Hepatocyte (in vitro differentiated cells): ENCODE measurements around the gene BAZ1B. TPM values are rescaled to one million over a fixed set of nuclear protein-coding genes. Genes with fewer than 3 reads are reported as not detected.

ENCODE experiments used
- DNase-seq: peaks from one replicate; pipeline ENCODE4 v3.0.0-alpha.2; 2016; ENCODE audit warnings: low spot score
- H2AFZ ChIP-seq: fragments of 200-600 bp; sonication (generic); 2 replicates; pipeline ENCODE4 v1.6.0; 2016; ENCODE audit warnings: antibody characterized with exemption, mild to moderate bottlenecking
- H3K27ac ChIP-seq: fragments of 200-600 bp; sonication (generic); 2 replicates; pipeline ENCODE4 v1.5.1; 2016; ENCODE audit warnings: mild to moderate bottlenecking
- H3K27me3 ChIP-seq: fragments of 200-600 bp; sonication (generic); 2 replicates; pipeline ENCODE4 v1.6.1; 2016
- H3K36me3 ChIP-seq: fragments of 200-600 bp; sonication (generic); replicated peaks from 2 replicates; pipeline ENCODE4 v1.5.1; 2016; ENCODE audit warnings: low read depth; ENCODE audit not compliant: insufficient read depth
- H3K4me1 ChIP-seq: fragments of 200-600 bp; sonication (generic); 2 replicates; pipeline ENCODE4 v1.5.1; 2016; ENCODE audit warnings: mild to moderate bottlenecking, moderate library complexity; ENCODE audit not compliant: insufficient read depth
- H3K4me2 ChIP-seq: fragments of 200-600 bp; sonication (generic); 2 replicates; pipeline ENCODE4 v1.6.0; 2016
- H3K4me3 ChIP-seq: fragments of 200-600 bp; sonication (generic); 2 replicates; pipeline ENCODE4 v1.5.1; 2016; ENCODE audit warnings: mild to moderate bottlenecking
- H3K79me2 ChIP-seq: fragments of 200-600 bp; sonication (generic); 2 replicates; pipeline ENCODE4 v1.6.0; 2017; ENCODE audit warnings: mild to moderate bottlenecking
- H3K9me2 ChIP-seq: fragments of 200-600 bp; sonication (generic); replicated peaks from 2 replicates; pipeline ENCODE4 v1.6.0; 2017; ENCODE audit warnings: mild to moderate bottlenecking; ENCODE audit not compliant: insufficient read depth
- H3K9me3 ChIP-seq: fragments of 200-600 bp; sonication (generic); 2 replicates; pipeline ENCODE4 v1.5.1; 2016; ENCODE audit warnings: low read depth, mild to moderate bottlenecking
- H4K20me1 ChIP-seq: fragments of 200-600 bp; sonication (generic); 2 replicates; pipeline ENCODE4 v1.6.0; 2016; ENCODE audit warnings: mild to moderate bottlenecking; ENCODE audit not compliant: insufficient read depth, poor library complexity, severe bottlenecking
- CTCF ChIP-seq: fragments of 200-600 bp; sonication (generic); IDR thresholded peaks from 2 replicates; pipeline ENCODE4 v1.5.1; 2016; ENCODE audit warnings: antibody characterized with exemption, mild to moderate bottlenecking; ENCODE audit not compliant: poor library complexity
- EZH2 ChIP-seq: fragments of 200-600 bp; sonication (generic); IDR thresholded peaks from 2 replicates; pipeline ENCODE4 v1.6.1; 2016; ENCODE audit warnings: antibody characterized with exemption, mild to moderate bottlenecking, borderline replicate concordance
- EZH2phosphoT487 ChIP-seq: fragments of 200-600 bp; sonication (generic); IDR thresholded peaks from one replicate; pipeline ENCODE4 v1.6.1; 2018; ENCODE audit warnings: antibody characterized with exemption, mild to moderate bottlenecking, low read depth, moderate library complexity; ENCODE audit not compliant: unreplicated experiment, severe bottlenecking
- WGBS: methylation state at CpG from one replicate; pipeline ENCODE4 v1.1.6; 2016; ENCODE audit warnings: low lambda C conversion rate; ENCODE audit errors: missing lambda C conversion rate; 5-methylcytosine and 5-hydroxymethylcytosine counted together
- polyA plus RNA-seq: library from polyadenylated mRNA; unstranded; fragments of >200 nt; fragmentation: Nextera tagmentation; extraction: Ambion mirVana; gene quantifications from 2 replicates; pipeline ENCODE4 v1.2.1, GENCODE V29; 2016
- total RNA-seq: library from RNA; depleted of rRNA; stranded (reverse); fragments of >200 nt; gene quantifications from 2 replicates; pipeline ENCODE4 v1.2.3, GENCODE V29; 2014

Gene BAZ1B
- total and polyA plus RNA-seq, 2 experiments from 2014 or later, result 16.7 to 44.7 TPM

GRCh38 chr7:73439410-73439704 is 82.7 kb downstream of the BAZ1B start:
- 86% methylated on average over 7 of the region's 7 CpGs for WGBS
- no peak for DNase-seq
- no peaks in the 10 kb centered on the region for H3K36me3 ChIP-seq

GRCh38 chr7:73438547-73439409 is 83.3 kb downstream of the BAZ1B start:
- Histone ChIP-seq H3K79me2 (no peaks in the 10 kb centered on the region), H3K4me3 (no peak overlapping the region), H3K9me2 (no peaks in the 10 kb centered on the region), H3K4me1 (peaks cover 4% of the 10 kb centered on the region), H3K27ac (no peak overlapping the region), H4K20me1 (no peaks in the 10 kb centered on the region), H3K36me3 (no peaks in the 10 kb centered on the region), H3K4me2 (no peak overlapping the region), H2AFZ (no peak overlapping the region), H3K27me3 (no peaks in the 10 kb centered on the region), H3K9me3 (no peaks in the 10 kb centered on the region)
- no peak for DNase-seq
- 90% methylated on average over 16 of the region's 16 CpGs for WGBS
- TF ChIP-seq CTCF, result no peak
- no peak for TF ChIP-seq EZH2
- TF ChIP-seq EZH2phosphoT487, result no peak

More at GRCh38 chr7:73439410-73439704, 82.7 kb downstream of the BAZ1B start:
- Histone ChIP-seq H3K4me1 (peaks cover 4% of the 10 kb centered on the region), H4K20me1 (no peaks in the 10 kb centered on the region), H3K9me3 (no peaks in the 10 kb centered on the region), H3K79me2 (no peaks in the 10 kb centered on the region), H3K9me2 (no peaks in the 10 kb centered on the region), H2AFZ (no peak overlapping the region), H3K4me2 (no peak overlapping the region), H3K4me3 (no peak overlapping the region), H3K27ac (no peak overlapping the region), H3K27me3 (no peaks in the 10 kb centered on the region)
- TF ChIP-seq EZH2phosphoT487, result no peak
- TF ChIP-seq EZH2, result no peak
- TF ChIP-seq CTCF, result no peak

- no peaks in the 10 kb centered on the region for H3K9me3 ChIP-seq
- no peak overlapping the region for H2AFZ ChIP-seq
- H3K36me3 ChIP-seq, result no peaks in the 10 kb centered on the region
- H4K20me1 ChIP-seq, result no peaks in the 10 kb centered on the region
- 80% methylated on average over 16 of the region's 16 CpGs for WGBS
- no peaks in the 10 kb centered on the region for H3K27me3 ChIP-seq
- TF ChIP-seq EZH2, result no peak
- no peak for TF ChIP-seq EZH2phosphoT487
- no peak for TF ChIP-seq CTCF
- H3K4me3 ChIP-seq, result no peak overlapping the region
- H3K9me2 ChIP-seq, result no peaks in the 10 kb centered on the region
- no peak overlapping the region for H3K27ac ChIP-seq
- H3K4me2 ChIP-seq, result no peak overlapping the region
- no peaks in the 10 kb centered on the region for H3K79me2 ChIP-seq
- peaks cover 4% of the 10 kb centered on the region for H3K4me1 ChIP-seq
- no peak for DNase-seq
These were observed 84.3 kb downstream of the BAZ1B start for GRCh38 chr7:73437621-73438416.
